LHCN-M2 (cell line): ENCODE data around the gene FAAP20. TPM values are rescaled to one million over a fixed set of nuclear protein-coding genes. Genes with fewer than 3 reads are reported as not detected.

ENCODE experiments used
- total RNA-seq: library from RNA; depleted of rRNA; stranded (reverse); fragments of >200 nt; gene quantifications from 2 replicates; pipeline ENCODE4 v1.2.3, GENCODE V29; 2014; rRNA removed

The FAAP20 gene
- total RNA-seq, 1 experiment from 2014 or later = 47.5 TPM

Other genes starting within 250 kb of the FAAP20 start
- not detected in 2 replicates for gene CFAP74, start 191.0 kb downstream of the FAAP20 start, total RNA-seq
- not detected in 2 replicates for gene GABRD, start 175.4 kb downstream of the FAAP20 start, total RNA-seq
- 0.52 and 0.71 TPM in 2 replicates for gene PRKCZ, start 144.4 kb downstream of the FAAP20 start, total RNA-seq
- 13.9 and 16.5 TPM in 2 replicates for gene SKI, start 33.5 kb upstream of the FAAP20 start, total RNA-seq
- gene MORN1, start 196.8 kb upstream of the FAAP20 start, total RNA-seq = 4.9 and 7.5 TPM in 2 replicates
- 97.2 and 104 TPM in 2 replicates for gene RER1, start 197.1 kb upstream of the FAAP20 start, total RNA-seq
- gene PEX10, start 217.8 kb upstream of the FAAP20 start, total RNA-seq = 47.9 and 51.6 TPM in 2 replicates